ENCODE results near the gene SLC25A22.

- TF ChIP-seq, protein P1, sequence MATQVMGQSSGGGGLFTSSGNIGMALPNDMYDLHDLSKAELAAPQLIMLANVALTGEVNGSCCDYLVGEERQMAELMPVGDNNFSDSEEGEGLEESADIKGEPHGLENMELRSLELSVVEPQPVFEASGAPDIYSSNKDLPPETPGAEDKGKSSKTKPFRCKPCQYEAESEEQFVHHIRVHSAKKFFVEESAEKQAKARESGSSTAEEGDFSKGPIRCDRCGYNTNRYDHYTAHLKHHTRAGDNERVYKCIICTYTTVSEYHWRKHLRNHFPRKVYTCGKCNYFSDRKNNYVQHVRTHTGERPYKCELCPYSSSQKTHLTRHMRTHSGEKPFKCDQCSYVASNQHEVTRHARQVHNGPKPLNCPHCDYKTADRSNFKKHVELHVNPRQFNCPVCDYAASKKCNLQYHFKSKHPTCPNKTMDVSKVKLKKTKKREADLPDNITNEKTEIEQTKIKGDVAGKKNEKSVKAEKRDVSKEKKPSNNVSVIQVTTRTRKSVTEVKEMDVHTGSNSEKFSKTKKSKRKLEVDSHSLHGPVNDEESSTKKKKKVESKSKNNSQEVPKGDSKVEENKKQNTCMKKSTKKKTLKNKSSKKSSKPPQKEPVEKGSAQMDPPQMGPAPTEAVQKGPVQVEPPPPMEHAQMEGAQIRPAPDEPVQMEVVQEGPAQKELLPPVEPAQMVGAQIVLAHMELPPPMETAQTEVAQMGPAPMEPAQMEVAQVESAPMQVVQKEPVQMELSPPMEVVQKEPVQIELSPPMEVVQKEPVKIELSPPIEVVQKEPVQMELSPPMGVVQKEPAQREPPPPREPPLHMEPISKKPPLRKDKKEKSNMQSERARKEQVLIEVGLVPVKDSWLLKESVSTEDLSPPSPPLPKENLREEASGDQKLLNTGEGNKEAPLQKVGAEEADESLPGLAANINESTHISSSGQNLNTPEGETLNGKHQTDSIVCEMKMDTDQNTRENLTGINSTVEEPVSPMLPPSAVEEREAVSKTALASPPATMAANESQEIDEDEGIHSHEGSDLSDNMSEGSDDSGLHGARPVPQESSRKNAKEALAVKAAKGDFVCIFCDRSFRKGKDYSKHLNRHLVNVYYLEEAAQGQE (IDR thresholded peaks at IDR 0.05; ENCODE audit: insufficient read depth in 1 of 2, low read depth in 2 of 2, low read length in 2 of 2), result no peak
- TF ChIP-seq FOXP2 (optimal IDR thresholded peaks at IDR 0.05; ENCODE audit: borderline replicate concordance, extremely low read depth, extremely low read length, insufficient read depth), result no peak
- TF ChIP-seq POLR2AphosphoS5 (IDR thresholded peaks at IDR 0.05; ENCODE audit: low read depth, low read length), result no peak
Observed at GRCh38 chr11:786235-787083, 11.6 kb downstream of the SLC25A22 start.
